TTC549 (cell line): ENCODE data around the gene CFAP53.
"Not testable (repeated sequence)": the region's sequence is repeated elsewhere in the genome, so short reads cannot be mapped to it uniquely, and the experiment has no call there.

Experiments used
- FAIRE-seq: peaks from 2 replicates; lab custom pipeline; 2012; peaks lifted over from hg19 to GRCh38; lab: Jason Lieb, UNC

CFAP53 gene

DNA sequence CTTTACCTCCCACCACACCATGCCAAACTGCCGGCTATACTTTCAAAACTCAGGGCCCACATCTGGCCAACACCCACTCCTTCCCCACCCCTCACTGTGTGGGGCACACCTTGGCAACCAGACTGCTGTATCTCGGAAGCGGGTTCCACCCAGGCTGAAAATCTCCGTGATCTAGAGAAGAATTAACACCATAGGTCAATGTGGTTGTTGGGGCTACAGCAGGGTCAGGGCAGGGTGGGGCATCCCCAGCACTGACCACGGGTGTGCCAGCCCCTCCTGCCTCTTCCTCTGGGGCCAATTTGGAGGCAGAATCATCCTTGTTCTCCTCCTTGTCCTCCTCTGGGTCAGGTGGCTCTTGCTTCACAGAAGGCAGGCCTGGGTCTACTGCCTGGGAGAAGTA lies 6.3 kb upstream of the CFAP53 start:
- no peak for FAIRE-seq

DNA sequence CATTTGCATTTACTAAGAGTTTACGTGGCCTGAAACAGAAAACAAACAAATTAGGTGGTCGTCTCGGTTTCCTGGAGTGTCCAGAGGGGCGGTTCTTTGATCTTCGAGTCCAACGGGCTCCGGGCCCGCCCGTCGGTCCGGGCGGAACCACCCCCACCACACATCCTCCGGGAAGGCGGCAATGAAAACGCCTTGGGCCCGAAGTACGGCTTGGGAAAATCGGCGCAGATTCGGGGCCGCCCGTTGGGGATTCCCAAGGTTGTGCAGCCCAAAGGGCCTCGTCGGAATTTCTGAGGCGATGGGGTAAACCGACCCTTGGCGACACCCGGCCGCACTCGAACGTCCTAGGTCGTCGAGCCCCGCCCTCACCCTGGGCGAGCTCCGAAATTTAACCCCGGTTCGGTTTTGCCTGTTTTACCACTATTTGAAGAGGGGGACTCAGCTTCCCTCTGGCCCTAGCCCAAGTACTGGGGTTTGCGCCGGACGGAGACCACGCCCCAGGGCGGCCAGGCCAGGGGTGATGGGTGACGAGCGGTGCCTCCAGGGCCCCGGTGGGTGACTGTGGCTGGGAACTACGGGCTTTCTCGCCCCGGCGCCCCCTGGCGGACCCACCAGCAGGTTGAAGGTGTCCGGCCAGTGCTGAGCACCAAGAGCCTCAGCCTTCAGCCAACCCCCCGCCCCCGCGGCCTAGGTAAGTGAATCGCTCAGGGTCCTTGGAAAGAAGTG lies 1.9 kb upstream of the CFAP53 start:
- no peak for FAIRE-seq

DNA sequence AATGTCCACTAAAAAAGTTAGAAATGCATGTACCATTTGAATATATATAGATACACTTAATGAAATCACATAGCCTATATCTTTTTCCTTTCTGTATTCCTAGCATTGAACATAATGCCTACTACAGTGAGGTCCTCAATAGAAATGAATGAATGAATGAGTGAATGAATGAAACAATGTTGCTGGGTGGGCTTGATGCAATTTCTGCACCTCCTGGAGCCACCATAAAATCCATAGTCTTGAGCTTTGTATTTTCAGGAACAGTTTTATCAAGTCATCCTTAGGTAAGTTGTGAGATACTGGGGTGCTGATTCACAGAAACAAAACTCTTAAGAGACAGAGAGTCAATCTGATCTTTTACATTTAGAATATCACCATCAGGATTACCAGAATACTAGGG lies 3.3 kb downstream of the CFAP53 start:
- FAIRE-seq, result no peak

DNA sequence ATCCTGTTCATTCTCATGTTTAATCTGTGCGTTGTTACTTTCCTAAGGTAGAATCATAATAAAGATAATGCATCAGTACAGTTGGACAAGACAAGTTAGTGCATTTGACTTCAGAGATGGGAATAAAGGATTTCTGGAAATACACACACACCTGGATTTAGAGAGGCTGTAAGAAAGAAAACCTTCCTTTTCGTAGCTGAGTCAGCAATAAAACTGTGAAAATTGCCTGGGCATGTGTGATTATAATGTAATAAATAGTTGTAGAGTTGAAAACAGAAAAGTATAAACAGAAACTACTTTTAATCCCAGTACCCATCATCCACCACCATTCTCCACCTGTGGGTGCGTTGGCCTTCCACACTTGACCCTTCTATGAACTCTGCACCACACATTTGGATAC lies 15.4 kb downstream of the CFAP53 start:
- FAIRE-seq, result no peak

DNA sequence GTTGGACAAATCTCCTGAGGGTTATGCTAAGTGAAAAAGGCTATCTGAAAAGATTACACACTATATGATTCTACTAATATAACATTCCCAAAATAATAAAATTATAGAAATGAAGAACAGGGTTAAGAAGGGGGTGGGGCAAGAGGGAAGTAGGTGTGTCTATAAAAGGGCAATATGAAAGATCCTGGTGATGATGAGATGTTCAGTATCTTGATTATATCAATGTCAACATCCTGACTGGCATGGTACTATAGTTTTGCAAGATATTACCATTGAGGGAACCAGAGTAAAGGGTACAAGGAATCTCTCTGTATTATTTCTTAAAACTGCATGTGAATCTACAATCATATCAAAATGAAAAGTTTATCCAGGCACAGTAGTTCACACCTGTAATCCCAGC lies 16.7 kb downstream of the CFAP53 start:
- FAIRE-seq, result no peak

DNA sequence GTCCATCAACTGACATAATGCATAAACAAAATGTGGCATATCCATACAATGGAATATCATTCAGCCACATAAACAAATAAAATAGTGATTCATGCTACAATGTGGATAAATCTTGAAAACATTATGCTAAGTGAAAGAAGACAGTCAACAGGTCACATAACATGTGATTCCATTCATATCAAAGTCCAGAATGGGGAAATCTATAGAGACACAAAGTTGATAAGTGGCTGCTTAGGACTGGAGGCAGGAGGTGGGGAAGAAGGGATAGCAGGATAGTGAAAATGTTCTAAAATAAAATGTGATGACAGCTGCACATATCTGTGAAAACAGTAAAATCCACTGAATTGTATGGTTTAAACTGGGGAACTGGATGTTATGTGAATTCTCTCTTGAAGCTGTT lies 18.7 kb downstream of the CFAP53 start:
- FAIRE-seq, result no peak

DNA sequence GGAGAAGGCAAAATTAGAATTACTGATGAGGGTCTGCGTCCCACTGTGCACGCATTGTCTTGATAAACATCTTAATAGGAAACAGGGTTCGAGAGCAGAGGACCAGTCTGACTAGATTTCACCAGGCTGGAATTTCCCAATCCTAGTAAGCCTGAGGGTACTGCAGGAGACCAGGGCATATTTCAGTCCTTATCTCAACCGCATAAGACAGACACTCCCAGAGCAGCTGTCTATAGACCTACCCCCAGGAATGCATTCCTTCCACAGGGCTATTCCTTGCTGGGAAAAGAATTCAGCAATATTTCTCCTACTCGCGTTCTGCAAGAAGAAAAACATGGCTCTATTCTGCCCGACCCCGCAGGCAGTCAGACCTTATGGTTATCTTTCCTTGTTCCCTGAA lies 24.5 kb downstream of the CFAP53 start:
- not testable (repeated sequence) for FAIRE-seq

DNA sequence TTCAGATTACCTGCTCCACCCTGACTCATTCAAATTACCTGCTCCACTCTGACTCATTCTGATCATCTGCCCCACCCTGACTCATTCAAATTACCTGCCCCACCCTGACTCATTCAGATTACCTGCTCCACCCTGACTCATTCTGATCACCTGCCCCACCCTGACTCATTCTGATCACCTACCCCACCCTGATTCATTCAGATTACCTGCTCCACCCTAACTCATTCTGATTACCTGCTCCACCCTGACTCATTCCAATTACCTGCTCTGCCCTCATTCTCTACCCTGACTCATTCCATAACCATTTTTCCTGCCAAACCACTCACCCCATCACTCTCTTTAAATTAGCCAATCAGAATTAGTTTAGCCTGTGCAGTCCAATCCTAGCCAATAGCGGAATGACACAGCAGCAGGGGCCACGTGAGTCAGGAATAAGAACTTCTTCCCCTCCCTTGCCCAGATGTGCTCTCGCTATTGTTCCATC lies 26.2 kb downstream of the CFAP53 start:
- FAIRE-seq, result no peak

DNA sequence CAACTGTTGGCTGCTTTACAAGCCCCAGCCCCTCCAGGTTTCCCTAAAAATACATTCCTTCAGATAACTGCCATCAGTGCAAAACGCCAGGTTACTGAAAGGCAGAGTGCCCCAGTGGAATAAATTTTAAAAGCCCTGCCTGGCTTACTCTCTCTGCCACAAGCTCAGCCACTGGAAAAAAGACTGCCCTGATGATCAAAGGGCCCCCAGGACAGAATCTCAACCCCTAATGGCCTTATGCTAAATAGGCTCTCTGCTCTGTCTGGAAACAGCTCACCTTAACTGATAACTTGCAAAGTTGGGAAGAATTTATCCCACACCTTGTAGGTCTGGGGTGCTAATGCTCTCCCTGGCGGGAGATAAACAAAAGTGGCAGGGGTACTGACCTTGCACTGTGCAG lies 33.9 kb downstream of the CFAP53 start:
- no peak for FAIRE-seq

DNA sequence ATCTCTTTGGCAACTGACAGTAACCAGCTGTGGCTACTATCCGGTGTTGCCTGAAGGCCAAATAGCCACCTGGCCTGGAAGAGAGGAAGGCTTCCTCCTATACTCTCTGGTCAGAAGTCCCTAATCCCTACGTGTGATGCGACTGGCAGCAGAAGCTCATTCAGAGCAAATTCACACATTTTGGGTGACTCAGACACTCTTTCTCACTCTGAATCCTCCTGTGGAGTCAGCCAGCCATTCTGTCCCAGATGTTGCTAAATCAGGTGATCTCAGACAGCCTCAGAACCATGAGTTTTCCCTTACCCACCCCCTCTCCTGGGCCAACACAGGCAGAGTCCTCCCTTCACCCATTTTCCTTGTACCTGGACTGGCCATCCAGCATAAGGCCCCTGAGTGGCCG lies 34.7 kb downstream of the CFAP53 start:
- no peak for FAIRE-seq

DNA sequence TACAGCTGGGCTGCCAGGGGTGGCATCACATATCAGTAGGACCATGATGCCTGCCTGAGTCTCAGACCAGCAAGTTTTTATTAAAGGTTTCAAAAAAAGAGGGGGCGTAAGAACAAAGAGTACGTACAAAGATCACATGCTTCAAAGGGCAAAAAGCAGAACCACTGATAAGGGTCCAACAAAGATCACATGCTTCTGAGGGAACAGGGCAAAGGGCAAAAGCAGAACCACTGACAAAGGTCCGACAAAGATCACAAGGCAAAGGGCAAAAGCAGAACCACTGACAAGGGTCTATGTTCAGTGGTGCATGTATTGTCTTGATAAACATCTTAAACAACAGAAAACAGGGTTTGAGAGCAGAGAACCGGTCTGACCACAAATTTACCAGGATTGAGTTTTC lies 46.0 kb downstream of the CFAP53 start:
- FAIRE-seq, result not testable (repeated sequence)

DNA sequence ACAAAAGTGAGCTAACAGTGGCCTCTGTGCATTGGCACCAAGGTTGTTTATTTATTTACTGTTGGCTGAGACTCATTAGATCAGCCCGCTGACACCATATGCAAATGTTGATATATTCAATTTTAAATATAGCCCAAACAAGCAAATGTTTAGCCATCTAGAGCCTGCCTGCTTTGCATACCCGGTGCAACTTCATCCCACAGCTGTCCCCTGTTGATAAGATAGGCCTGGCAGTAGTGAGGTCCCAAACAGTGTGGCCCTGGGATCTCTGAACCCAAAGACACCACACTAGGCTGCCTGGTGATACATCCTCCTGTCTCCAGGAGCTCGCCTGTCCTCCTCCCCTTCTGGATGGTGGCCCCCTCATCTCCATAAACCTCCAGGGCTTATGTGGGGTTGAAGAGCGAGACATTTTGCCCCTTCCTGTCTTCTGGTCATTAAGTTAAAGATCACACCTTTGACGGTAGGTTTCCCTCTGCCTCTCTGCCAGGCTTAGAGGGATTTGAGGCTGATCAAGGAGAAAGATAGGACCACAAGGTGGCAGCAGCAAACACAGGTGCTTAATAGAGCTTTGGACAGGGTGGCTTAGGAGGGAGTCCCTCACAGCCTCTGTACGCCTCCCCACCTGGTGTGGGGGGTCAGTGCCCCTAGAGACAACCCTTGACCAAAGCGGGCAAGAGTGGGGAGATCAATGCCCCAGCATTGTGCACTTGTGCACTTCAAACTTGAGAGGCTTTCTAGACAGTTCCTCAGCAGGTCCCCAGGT lies 47.7 kb downstream of the CFAP53 start:
- FAIRE-seq, result no peak

DNA sequence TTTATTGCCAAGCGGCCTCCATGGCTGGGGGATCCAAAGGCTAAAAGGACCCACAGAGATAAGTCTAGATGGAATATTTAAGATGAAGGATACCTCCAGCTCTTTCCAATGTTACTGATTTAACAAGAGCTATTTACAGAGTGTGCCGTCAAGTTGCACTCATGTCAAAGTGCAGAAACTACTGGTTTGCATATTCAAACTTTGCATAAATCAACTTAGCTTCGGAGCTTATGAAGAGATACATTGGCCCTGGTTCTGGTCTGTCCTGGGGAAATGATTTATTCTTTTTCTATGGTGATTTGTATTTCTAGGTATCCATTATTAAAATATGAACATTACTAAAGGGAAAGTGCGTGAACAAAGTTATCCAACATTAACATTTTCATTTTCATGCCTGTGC lies 57.0 kb downstream of the CFAP53 start:
- no peak for FAIRE-seq

DNA sequence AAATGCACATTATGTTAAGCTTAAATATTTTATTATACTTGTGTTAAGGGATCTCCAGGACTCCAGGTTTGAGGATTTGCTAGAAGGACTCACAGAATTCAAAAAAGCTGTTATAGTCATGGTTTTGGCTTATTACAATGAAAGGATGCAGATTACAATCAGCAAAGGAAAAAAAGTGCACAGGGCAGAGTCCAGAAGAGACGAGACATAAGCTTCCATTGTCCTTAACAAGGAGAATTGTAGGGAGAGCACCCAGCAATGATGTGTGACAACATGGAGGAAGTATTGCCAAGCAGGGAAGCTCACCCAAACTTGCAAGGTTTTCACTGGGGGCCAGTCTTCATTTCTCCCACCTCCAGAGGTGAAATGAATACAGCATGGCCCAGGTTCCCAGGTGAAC lies 58.6 kb downstream of the CFAP53 start:
- FAIRE-seq, result no peak

DNA sequence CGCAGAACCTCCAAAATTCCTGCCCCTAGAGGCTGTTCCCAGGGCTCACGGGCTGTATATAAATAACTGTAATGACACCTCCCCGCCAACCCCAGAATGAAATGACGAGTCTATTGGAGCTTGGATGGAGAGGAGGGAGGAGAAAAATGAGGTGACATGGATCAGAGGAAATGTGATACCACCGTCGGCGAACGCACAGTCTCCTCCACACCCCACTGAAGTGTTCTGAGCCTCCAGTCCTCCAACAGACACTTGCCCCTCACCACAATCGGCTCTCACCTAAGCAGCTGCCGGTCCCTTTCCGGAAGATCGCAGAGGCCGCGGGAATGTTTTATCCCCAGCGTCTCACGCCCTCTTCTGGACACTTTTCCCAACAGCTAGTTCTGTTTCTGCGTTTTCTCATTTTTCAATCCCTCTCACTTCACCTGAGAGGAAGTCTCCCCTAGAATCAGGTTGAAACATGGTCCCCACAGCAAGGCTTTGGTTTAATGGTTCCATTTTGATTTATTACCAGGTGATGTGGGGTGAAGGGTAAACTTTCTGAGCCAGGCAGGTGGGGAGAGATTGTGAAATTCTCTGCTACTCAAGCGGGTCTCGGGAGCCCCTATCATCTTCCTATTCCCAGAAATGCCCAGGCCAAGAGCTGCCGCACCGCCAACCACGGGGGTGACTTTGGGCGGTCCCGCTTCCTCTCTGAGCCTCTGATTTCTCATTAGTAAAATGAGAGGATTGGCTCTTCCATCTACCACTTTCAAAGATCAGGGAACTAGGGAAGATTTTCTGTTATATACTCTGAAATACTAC lies 62.3 kb downstream of the CFAP53 start:
- no peak for FAIRE-seq

DNA sequence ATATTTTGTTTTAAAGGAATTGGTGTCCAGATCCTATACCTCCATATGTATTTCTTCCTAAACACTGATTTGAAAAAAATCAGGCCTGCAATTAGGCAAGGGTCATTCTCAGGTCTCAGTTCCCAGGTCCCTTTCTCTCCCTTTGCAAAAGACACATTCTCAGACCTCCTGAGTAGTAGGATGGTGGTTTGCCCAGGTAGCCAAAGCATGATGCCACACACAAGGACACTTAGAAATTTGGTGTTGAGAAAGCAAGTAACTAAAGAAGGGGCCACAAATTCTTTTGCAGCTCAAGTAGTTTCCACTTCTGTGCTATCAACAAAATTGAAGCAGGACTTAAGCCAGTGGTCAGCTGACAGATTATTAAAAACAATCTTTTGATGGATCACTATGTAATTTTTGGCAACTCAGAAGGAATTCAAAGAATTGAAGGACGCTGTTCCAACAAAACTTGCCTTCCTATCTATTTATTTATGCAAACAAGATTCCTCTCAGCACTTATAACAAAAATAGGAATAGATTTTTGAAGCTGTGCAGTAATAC lies 64.7 kb downstream of the CFAP53 start:
- no peak for FAIRE-seq

DNA sequence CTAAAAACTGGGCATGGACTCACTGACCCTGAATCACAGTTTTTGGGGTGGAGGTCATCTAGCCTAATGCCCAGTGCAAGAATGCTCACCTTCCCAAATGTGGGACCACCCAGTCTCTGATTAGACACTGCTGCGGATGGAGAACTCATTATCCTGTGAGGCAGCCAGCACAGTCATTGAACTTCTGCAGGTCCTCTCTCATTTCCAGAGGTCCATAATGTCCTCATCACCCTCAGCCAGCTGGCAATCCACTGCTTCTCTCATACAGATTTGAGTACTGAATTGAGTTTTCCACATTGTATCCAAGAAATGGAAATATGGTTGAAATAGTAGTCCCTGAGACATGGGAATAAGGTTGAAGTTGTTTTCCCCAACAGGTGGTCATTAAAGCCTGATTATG lies 66.4 kb downstream of the CFAP53 start:
- no peak for FAIRE-seq

DNA sequence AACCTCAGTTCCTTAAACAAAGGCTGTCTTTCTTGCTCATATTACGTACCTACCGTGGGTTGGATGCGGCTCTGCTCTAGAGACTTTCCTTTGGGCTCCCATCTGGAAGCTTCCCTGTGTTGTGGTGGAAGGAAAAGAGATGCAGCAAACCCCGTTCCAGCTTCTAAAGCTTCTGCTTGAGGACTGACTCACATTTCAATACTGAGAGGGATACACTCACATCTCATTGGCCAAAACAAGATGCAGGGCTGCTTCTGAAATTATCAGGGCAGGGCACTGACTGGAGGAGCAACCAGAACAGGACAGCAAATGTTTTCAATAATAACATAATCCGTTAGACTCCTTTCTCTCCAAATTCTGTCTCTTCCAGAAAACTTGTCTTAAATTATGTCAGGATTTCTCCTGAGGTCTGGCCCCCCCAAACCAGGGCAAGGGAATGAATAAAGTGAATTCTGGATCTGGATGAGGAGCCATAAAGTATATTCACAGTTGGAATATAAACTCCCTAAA lies 66.9 kb downstream of the CFAP53 start:
- FAIRE-seq, result no peak

DNA sequence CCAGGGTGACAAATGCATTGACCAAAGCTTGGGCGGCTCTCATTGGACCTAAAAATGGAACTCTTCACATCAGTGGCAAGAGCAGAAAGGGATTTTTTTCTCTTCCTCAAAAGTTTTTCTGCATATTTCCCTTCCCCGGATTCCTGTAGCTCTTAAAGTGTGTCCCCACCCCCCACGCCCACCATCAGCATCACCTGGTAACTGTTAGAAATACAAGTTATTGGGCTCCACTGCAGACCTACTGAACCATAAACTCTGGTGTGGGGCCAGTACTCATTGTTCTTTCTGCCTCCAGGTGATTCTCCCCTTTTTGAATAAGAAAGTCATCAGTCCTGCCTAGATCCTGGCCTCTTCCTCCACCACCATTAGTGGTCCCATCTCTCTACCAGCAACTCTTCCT lies 70.0 kb downstream of the CFAP53 start:
- no peak for FAIRE-seq

DNA sequence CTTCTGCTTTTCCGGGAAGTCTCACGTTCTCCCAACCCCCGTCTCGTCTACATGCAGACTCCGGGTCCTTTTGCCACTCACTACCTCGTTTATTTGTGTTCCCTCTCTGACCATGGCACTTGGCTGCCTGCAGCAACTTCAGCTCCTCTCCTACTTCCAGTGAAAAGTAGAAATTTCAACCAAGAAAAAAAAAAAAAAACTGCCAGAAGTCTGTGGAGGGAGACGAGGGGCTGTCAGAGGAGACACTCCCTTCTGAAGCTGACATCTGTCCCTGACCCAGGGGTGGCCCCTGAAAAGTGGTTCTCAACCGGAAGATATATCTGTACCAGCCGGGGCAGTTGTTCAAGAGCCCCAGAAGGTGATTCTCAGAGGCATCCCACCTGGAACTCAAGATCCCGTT lies 70.6 kb downstream of the CFAP53 start:
- no peak for FAIRE-seq

DNA sequence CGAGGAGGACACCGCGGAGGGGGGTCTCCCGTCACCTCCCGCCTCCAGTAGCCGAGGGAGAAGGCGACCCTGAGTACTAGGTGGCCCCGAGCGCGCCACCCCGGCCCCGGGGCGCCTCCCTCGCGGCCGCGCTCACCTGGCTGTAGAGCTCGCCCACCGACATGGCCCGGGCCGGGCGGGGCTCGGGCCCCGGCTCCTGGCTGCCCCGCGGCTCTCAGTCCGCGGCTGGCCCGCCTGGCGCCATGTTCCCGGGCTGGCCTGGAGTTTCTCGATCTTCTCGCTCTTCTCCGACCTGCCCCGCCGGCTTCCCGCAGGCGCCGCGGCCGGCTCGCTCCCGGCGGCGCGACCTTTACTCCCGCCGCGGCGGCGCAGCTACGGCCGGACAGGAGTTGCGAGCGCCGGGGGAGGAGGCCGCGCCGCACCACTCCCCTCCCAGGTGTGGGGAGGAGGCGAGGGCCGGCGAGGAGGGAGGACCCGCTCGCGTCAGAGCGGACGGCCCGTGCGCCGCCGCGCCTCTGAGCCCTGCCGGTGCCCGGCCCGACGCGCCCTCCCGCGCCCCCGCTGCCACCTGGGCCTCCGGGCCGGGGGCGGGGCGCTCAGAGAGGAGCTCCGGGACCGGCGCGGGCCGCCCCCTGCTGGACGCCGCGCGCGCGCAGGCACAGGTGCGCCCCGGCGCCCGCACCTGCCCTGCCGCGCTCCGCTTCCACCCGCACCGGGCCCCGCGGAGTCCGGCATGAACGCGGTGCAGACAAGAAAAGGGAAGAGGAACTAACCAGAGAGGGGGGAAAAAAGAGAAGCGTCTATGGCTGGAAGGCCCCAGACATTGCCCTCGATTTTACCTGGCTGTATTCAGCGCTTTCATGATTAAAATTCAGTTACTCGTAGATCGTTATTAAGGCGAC lies 71.4 kb downstream of the CFAP53 start, which contains the start of gene MYO5B:
TSS of gene MYO5B (minus strand) at position 517 of the 902 bp plus-strand sequence. CDS start at position 163, 354 bp downstream.
- no peak for FAIRE-seq
